Right lobe of liver (tissue), 6 donors: ENCODE data around the gene TENM4. TPM values are rescaled to one million over a fixed set of nuclear protein-coding genes. Genes with fewer than 3 reads are reported as not detected.

Experiments used
- ATAC-seq, 4 donors: fragments of 200-7000 bp; cut with Tn5 transposase; one replicate each; pipeline ENCODE4 v1.9.1; 2020; ENCODE audit warnings: mild to moderate bottlenecking in 4 of 4, moderate library complexity in 4 of 4
- DNase-seq, 3 donors: peaks; one replicate each; pipeline ENCODE4 v3.0.0-alpha.2; 2020
- H3K27ac ChIP-seq, 3 donors: fragments of 200-600 bp; one replicate each; pipeline ENCODE4 v1.8.0; 2022
- H3K27me3 ChIP-seq, 2 donors: fragments of 200-600 bp; one replicate each; pipeline ENCODE4 v1.8.0; 2022
- H3K36me3 ChIP-seq, 4 donors: fragments of 200-600 bp; sonication (generic) in 1 of 4; one replicate each; pipeline versions ENCODE4 v1.5.1 to v1.8.0; 2017 to 2022; ENCODE audit warnings: control low read depth in 1 of 4
- H3K4me1 ChIP-seq, 4 donors: fragments of 200-600 bp; sonication (generic) in 1 of 4; one replicate each; pipeline versions ENCODE4 v1.5.1 to v1.8.0; 2017 to 2022; ENCODE audit warnings: control low read depth in 1 of 4
- H3K4me3 ChIP-seq, 3 donors: fragments of 200-600 bp; one replicate each; pipeline ENCODE4 v1.8.0; 2022
- H3K9me3 ChIP-seq, 4 donors: fragments of 200-600 bp; sonication (generic) in 1 of 4; one replicate each; pipeline versions ENCODE4 v1.5.1 to v1.8.0; 2017 to 2022; ENCODE audit warnings: control low read depth in 1 of 4
- POLR2A ChIP-seq: fragments of 450-650 bp; IDR thresholded peaks from one replicate; pipeline ENCODE4 v1.6.1; 2017; ENCODE audit warnings: antibody characterized with exemption, mild to moderate bottlenecking
- WGBS: methylation state at CpG from one replicate; pipeline ENCODE4 v1.1.6; 2018; ENCODE audit warnings: low coverage, low lambda C conversion rate; ENCODE audit not compliant: insufficient coverage; ENCODE audit errors: missing lambda C conversion rate; 5-methylcytosine and 5-hydroxymethylcytosine counted together
- intact Hi-C, 2 donors: fragments of 100-400 bp; cut with DNase I; formaldehyde crosslinking; loops; one replicate each; pipeline versions ENCODE4 v1.11.2 to v1.14.1; 2022
- total RNA-seq, 6 experiments: library from RNA; depleted of rRNA in 2 of 6; stranded (reverse); fragments of >200 nt in 2 of 6; fragmentation: NEBNext Ultra II Directional in 3 of 6; extraction: Animal tissue kit (Norgen Biotek cat#: 25700) in 3 of 6; gene quantifications; one replicate each; pipeline versions ENCODE4 v1.1.0 to v1.2.4, GENCODE V29; 2016 to 2023
- TF ChIP-seq, protein P1 (sequence below), 4 donors: fragments of 200-600 bp in 3 of 4; fragments of 450-650 bp in 1 of 4; IDR thresholded peaks; one replicate each; pipeline versions ENCODE4 v1.5.1 to v1.8.0; 2016 to 2022; ENCODE audit warnings: antibody characterized with exemption in 4 of 4, mild to moderate bottlenecking in 2 of 4
- donor health status: DM: no; HTN: yes; CAD: no.
- donor health status: DM: no; HTN: no; CAD: no.
- donor health status: DM: no; HTN: no; CAD: no.
- donor health status: DM: no; HTN: yes; CAD: no.
- donor health status: DM: no; HTN: yes; CAD: no.

Gene TENM4
- total RNA-seq, 6 experiments from 2014 or later: 0.04 to 0.58 (median 0.14) TPM; not detected in 2

DNA sequence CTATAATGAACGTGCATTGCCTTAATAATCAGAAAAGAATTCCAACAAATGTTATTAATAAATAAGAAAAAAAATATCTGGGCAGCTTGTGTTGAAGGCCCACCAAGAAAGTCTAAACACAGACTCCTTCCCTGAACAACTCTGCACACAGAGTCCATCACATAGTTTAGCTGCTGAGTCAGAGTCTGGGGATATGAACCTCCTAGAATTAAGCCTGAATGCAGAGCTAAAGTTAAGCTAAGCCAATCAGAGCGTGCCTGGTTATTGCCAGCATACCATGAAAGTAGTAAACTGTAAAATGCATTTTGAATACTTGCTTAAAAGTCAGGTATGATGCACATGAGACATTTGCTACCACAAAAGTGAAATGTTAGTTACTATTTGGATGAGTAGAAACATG is 25.6 kb upstream of the TENM4 start:
- no peaks in the 10 kb centered on the region for H3K9me3 ChIP-seq
- no peak for DNase-seq
- ATAC-seq: no peak
- intact Hi-C loops: no loop called here
- H3K27me3 ChIP-seq: no peaks in the 10 kb centered on the region
- no peaks in the 10 kb centered on the region for H3K4me1 ChIP-seq
- no peaks in the 10 kb centered on the region for H3K36me3 ChIP-seq
- H3K4me3 ChIP-seq: no peak overlapping the region
- no peak overlapping the region for H3K27ac ChIP-seq
- 32% methylated on average over 2 of the region's 2 CpGs for WGBS
- TF ChIP-seq POLR2A: no peak
- TF ChIP-seq, protein P1, sequence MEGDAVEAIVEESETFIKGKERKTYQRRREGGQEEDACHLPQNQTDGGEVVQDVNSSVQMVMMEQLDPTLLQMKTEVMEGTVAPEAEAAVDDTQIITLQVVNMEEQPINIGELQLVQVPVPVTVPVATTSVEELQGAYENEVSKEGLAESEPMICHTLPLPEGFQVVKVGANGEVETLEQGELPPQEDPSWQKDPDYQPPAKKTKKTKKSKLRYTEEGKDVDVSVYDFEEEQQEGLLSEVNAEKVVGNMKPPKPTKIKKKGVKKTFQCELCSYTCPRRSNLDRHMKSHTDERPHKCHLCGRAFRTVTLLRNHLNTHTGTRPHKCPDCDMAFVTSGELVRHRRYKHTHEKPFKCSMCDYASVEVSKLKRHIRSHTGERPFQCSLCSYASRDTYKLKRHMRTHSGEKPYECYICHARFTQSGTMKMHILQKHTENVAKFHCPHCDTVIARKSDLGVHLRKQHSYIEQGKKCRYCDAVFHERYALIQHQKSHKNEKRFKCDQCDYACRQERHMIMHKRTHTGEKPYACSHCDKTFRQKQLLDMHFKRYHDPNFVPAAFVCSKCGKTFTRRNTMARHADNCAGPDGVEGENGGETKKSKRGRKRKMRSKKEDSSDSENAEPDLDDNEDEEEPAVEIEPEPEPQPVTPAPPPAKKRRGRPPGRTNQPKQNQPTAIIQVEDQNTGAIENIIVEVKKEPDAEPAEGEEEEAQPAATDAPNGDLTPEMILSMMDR (IDR thresholded peaks at IDR 0.05): no peak

GRCh38 chr11:79465160-79465559 is 24.3 kb upstream of the TENM4 start:
- Histone ChIP-seq H3K27me3 (no peaks in the 10 kb centered on the region), H3K27ac (no peak overlapping the region), H3K36me3 (no peaks in the 10 kb centered on the region), H3K4me3 (no peak overlapping the region), H3K4me1 (no peaks in the 10 kb centered on the region), H3K9me3 (no peaks in the 10 kb centered on the region)
- DNase-seq (no peak), ATAC-seq (no peak)
- WGBS: 84% methylated on average over 2 of the region's 2 CpGs
- TF ChIP-seq, protein P1 (IDR thresholded peaks at IDR 0.05): no peak
- no peak for TF ChIP-seq POLR2A
- intact Hi-C loops: no loop called here

DNA sequence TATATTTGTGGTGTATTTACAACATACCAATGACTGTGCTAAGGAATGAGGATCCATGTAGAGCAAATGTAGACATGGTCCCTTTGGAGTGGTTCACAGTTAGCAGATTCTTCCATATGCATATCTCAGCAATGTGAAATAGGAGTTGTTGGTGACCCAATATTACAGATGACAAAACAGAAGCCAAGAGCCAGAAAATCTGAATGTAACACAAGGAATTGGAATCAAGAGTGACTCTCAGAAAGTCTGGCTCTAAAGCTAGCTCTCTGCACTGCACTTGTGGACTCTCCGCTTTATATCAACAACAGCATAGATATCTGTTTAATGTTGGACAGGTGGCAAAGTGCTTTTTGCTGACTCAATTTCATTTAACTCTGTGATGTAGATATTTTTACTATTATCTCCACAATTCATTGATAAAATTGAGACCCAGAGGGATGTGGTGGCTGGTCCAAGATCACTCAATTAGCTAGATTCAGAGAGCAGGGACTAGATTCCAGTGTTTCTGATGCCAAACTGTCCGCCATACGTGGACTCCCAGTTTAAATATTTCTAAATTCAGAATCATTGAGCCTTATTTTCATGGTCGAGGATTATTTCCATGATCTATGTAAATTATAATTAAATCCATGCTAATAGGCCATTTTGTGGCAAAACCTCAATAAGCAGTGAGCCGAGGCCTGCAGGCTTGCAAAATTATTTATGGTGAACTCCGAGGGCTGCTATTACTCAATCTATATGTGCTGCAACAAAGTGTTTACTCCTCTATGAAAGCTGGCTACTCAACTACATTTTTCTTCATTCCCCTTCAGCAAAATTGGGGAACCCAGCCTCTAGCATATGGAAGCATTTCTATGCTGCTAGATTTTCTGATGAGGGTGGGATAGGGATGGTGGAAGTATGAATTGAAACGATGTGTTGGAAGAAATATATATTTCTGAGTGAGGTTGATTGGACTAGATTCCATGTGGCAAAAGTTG is 21.1 kb upstream of the TENM4 start:
- TF ChIP-seq, protein P1 (IDR thresholded peaks at IDR 0.05): no peak
- TF ChIP-seq POLR2A: no peak
- no peaks in the 10 kb centered on the region for H3K9me3 ChIP-seq
- no peaks in the 10 kb centered on the region for H3K36me3 ChIP-seq
- WGBS: 76% methylated on average over 7 of the region's 7 CpGs
- DNase-seq (no peak), ATAC-seq (no peak)
- no peak overlapping the region for H3K27ac ChIP-seq
- no peak overlapping the region for H3K4me3 ChIP-seq
- intact Hi-C loops: no loop called here
- no peaks in the 10 kb centered on the region for H3K4me1 ChIP-seq
- H3K27me3 ChIP-seq: no peaks in the 10 kb centered on the region

DNA sequence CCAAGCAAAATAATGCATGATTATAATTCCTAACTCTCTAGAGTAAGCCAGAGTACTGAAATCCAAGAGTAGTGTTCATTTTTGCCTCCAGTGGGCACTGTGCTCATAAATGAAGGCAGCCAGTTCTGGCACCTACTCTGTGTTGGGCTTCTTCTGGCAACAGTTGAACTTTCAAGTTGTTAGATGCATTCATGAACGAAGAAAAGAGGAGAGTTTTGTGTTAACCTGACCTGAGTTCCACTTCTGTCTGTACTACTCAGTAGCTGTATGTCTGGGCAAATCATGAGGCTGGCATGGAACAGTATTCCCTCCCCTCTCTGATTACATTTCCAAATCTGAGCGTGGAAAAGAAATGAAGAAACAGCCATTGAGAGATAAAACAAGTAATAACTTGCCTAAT is 20.3 kb upstream of the TENM4 start:
- intact Hi-C loops: no loop called here
- WGBS: 18% methylated on average over 2 of the region's 2 CpGs

More for the DNA sequence above, 20.3 kb upstream of the TENM4 start:
- no peak overlapping the region for H3K27ac ChIP-seq
- no peaks in the 10 kb centered on the region for H3K4me1 ChIP-seq
- TF ChIP-seq, protein P1 (IDR thresholded peaks at IDR 0.05): peak; percentile 44 to 66 (median 57)
- TF ChIP-seq POLR2A: no peak
- H3K4me3 ChIP-seq: no peak overlapping the region
- ATAC-seq (peak; percentile 56 to 92 (median 78)), DNase-seq (no peak)
- H3K9me3 ChIP-seq: no peaks in the 10 kb centered on the region
- no peaks in the 10 kb centered on the region for H3K36me3 ChIP-seq
- no peaks in the 10 kb centered on the region for H3K27me3 ChIP-seq
